ENCODE results near the gene G2E3.

Gene G2E3

GRCh38 chr14:30657606-30658163 lies 98.7 kb downstream of the G2E3 start:
- DNase-seq, result no peak

- DNase-seq, result no peak
Measured at GRCh38 chr14:30658645-30659044, 99.7 kb downstream of the G2E3 start.

- no peak for DNase-seq
Measured at GRCh38 chr14:30669594-30669993, 110.6 kb downstream of the G2E3 start.

All from activated effector memory CD4-positive, alpha-beta T cell treated with Interleukin-2 at 50 U/mL for 16 hours (primary cell).